NCI-H2227 treated with DMSO at 0.1 percent for 48 hours (cell line): Measurements from ENCODE around the gene OR4E1.
"Not testable (repeated sequence)": the region's sequence is repeated elsewhere in the genome, so short reads cannot be mapped to it uniquely, and the experiment has no call there.

Experiments
- DNase-seq: peaks from one replicate; lab custom pipeline; 2025; lab: John Stamatoyannopoulos, UW

Gene OR4E1

GRCh38 chr14:21652209-21652808 is 21.3 kb downstream of the OR4E1 start:
- no peak for DNase-seq

GRCh38 chr14:21647380-21647779 is 26.2 kb downstream of the OR4E1 start:
- DNase-seq: no peak

GRCh38 chr14:21643407-21643806 is 30.2 kb downstream of the OR4E1 start:
- no peak for DNase-seq

GRCh38 chr14:21642683-21643082 is 30.9 kb downstream of the OR4E1 start:
- no peak for DNase-seq

DNA sequence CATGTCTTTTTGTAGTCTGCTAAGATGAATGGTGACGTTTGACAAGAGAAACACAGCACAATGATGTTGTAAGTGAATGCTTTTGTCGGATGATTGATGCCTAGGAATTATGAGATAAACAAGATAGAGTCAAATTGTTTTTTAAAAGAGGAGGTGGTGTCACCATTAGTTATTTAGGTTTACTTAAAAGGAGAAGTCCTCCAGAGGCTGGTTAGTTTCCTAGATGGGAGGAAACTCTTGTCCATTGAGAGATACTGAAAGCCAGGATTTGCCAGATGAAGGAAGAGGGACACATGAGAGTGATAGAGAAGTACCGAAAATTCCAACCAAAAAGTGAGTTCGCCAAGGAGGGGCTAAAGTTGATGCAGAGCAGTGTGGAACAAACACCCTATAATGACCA is 38.8 kb downstream of the OR4E1 start, which contains the start of gene OR10G2:
OR10G2 (minus strand) TSS at position 101 of the 400 bp plus-strand sequence; CDS start at position 3, 98 bp downstream.
- DNase-seq: no peak

DNA sequence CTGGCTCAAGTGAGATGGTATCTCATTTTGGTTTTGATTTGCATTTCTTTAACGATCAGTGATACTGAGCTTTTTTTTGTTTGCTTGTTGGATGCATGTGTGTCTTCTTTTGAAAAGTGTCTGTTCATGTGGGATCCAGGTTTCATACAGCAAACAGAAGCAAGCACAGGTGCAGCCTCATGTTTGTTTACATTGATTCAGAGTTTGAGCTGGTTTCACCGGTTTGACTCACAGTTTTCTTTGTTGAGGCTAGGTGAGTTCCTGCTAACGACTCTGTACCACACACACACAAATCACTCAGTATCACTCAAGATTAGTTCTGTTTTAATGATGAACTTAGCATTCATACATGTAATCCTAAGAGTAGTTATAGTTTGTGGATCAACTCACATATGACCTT is 42.5 kb downstream of the OR4E1 start:
- DNase-seq: no peak

- not testable (repeated sequence) for DNase-seq
Observed at GRCh38 chr14:21630503-21630902, 43.1 kb downstream of the OR4E1 start.

DNA sequence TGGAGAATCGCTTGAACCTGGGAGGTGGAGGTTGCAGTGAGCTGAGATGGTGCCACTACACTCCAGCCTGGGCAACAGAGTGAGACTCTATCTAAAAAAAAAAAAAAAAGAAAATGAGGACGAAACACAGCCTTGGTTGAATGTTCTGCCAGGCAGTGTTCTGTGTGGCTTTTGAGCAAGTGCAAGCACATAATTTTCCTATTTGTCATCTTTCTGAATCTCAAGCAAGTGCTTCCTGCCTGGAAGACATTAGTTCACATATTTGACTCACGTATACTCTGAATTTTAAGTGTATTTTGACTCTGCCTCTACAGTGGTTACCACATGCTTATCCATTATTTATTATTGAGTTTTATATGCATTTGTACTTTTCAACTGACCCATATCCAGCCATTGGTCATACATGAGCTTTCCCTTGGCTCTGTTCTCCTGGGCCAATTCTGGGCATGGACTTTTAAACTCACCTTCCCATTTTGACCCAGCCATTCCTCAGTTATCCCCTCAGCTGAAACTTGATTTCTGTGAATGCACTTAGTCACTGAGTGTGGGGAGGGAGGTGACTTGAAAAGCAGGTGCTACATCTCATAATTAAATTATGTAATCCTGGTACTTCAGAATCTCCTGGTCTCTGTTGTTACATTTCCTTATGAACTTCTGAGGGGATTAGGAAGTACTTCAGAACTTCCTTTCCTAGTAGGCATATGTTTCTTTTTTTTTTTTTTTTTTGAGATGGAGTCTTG is 47.0 kb downstream of the OR4E1 start:
- DNase-seq: no peak
